C4-2B (cell line): Measurements from ENCODE around the gene ADCY2.

Experiments
- H3K27ac ChIP-seq: fragments of 450-650 bp; 2 replicates; pipeline ENCODE4 v1.5.1; 2017
- CTCF ChIP-seq: fragments of 450-650 bp; conservative IDR thresholded peaks from 2 replicates; pipeline ENCODE4 v1.5.1; 2017; ENCODE audit warnings: mild to moderate bottlenecking
- ZFX ChIP-seq: fragments of 450-650 bp; IDR thresholded peaks from 2 replicates; pipeline ENCODE4 v1.6.1; 2017

Gene ADCY2

DNA sequence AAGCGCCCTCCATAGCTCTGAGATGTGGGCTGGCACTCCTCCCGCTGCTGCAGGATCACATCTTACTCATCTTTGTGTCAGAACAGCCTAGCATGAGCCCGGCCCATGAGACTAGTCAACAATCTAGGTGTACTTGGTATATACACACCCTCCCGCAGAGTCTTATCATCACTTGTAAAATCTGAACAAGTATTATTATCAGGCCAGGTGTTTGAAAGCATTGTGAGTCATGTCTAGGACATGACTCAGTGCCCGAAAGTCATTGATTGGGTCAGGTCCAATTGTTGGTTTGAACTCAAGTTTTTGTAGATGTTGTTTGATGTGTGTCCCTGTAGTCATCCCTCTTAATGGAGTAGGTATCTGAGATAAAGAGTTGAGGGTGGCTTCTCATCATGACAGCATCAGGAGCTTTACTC is 346.3 kb downstream of the ADCY2 start:
- TF ChIP-seq ZFX (no peak), CTCF (no peak)
- H3K27ac ChIP-seq, result no peak overlapping the region

DNA sequence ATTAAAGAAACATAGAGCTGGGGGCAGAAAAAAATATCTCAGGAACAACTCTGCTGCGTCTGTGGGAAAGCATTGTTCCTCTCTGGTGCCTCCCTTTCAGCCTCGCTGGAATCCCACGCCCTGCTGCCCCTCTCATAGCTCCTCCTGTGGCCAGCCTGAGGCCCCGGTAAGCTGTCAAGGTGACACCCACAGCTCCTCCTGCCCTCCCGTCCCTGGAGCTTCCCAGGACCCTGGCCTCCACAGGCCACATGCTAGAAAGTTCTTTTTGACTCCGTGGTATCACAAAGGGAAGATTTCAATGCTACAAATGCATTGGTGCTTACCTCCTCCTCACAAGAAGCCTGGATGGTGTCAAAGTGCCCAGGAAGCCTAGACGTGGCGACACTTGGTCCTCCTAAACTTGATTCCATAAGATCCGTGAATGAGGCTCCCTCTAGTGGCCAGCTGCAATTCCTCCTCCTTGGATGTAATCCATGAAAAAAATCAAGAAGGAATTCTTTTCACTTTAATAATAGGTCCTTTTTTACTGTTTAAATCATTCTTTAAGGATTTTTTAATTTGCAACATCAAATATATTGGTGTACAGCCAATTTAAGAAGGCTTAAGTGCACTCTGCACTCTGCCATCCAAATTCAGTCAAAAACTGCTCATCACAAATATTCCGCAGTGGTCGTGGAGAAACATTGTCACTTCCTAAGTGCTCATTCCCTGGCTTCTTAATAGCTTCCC is 350.1 kb downstream of the ADCY2 start:
- H3K27ac ChIP-seq, result no peak overlapping the region
- TF ChIP-seq ZFX (no peak), CTCF (peak; percentile 94)

DNA sequence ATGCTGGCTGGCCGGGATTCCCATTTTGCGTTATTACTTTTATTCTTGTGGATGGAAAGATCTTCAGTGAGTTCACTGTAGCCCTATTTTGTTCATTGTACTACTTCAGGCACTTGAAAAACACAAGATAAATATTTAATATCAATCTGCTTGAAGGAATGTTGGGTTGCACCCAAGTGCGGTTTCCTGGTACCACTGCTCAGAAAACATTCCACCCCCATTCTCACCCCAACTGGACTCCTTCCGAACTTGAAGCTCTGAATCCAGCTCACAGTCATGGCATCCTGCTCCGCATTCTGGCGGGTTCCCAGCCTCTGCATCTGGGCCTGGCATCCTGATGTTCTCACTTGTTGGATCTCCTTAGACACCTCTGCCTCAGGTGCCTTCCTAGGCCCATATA is 351.8 kb downstream of the ADCY2 start:
- H3K27ac ChIP-seq, result no peak overlapping the region
- no peak for TF ChIP-seq CTCF
- TF ChIP-seq ZFX, result no peak

- TF ChIP-seq ZFX (no peak), CTCF (no peak)
- H3K27ac ChIP-seq, result no peak overlapping the region
Observed at GRCh38 chr5:7749626-7750025, 353.7 kb downstream of the ADCY2 start.

DNA sequence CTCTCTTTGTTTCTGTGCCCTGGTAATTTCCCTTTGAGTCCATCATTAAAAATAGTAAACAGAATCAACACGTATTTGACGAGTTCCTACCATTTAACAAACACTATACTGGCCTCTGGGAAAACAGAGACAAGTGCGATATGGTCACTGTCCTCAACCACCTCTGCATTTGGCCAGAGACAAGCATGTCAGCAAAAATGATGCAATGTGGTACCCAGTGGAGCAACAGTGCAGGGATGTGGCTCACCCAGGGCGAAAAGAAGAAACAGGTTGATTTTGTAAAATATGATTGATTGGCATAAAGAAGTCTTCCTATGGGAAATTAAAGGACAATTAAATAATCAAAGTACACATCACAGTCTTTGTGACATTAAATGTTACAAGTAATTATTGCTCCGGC is 355.9 kb downstream of the ADCY2 start:
- no peak overlapping the region for H3K27ac ChIP-seq
- TF ChIP-seq ZFX (no peak), CTCF (no peak)

DNA sequence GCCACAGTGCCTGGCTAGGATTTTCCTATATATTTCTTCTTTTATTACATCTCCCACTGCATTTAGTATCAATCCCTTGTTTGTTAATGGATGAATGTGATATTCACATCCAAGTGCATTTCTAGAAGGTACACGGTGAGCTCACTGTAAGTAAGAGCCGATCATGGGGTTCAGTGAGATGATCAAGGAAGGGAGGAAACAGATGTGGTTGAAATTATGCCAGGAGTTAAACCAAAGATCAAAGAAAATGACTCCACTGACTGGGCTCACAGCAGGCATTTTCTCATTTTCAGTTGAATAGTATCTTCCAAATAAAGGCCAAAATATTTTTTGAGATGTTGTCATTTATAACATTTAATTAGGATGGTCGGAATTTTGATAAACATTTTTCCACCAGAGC is 357.2 kb downstream of the ADCY2 start:
- H3K27ac ChIP-seq, result no peak overlapping the region
- TF ChIP-seq ZFX (no peak), CTCF (no peak)

- no peak overlapping the region for H3K27ac ChIP-seq
- no peak for TF ChIP-seq CTCF
- no peak for TF ChIP-seq ZFX
Observed at GRCh38 chr5:7753596-7753995, 357.7 kb downstream of the ADCY2 start.
